Superior temporal gyrus (tissue), 1 donor: ENCODE results near the gene SLC35B2.

Source experiments
- DNase-seq: peaks from one replicate; pipeline ENCODE4 v3.0.0-alpha.2; 2016; ENCODE audit errors: extremely low spot score

The SLC35B2 gene

GRCh38 chr6:44286285-44286565 lies 28.9 kb upstream of the SLC35B2 start:
- DNase-seq, result no peak

- no peak for DNase-seq
Observed at GRCh38 chr6:44285552-44286284, 28.4 kb upstream of the SLC35B2 start.

GRCh38 chr6:44284867-44285266 lies 27.5 kb upstream of the SLC35B2 start:
- no peak for DNase-seq

GRCh38 chr6:44284121-44284520 lies 26.8 kb upstream of the SLC35B2 start:
- peak; percentile 42 for DNase-seq

- DNase-seq, result peak; percentile 39
Observed at GRCh38 chr6:44278774-44279697, 21.7 kb upstream of the SLC35B2 start.

GRCh38 chr6:44278315-44278714 lies 21.0 kb upstream of the SLC35B2 start:
- DNase-seq, result no peak

- no peak for DNase-seq
Observed at GRCh38 chr6:44277763-44278162, 20.4 kb upstream of the SLC35B2 start.

- DNase-seq, result no peak
Observed at GRCh38 chr6:44276667-44277640, 19.6 kb upstream of the SLC35B2 start.

- no peak for DNase-seq
Observed at GRCh38 chr6:44275749-44276648, 18.7 kb upstream of the SLC35B2 start.

GRCh38 chr6:44275271-44275748 lies 18.0 kb upstream of the SLC35B2 start:
- DNase-seq, result no peak

- no peak for DNase-seq
Observed at GRCh38 chr6:44273617-44274016, 16.3 kb upstream of the SLC35B2 start.

- DNase-seq, result no peak
Observed at GRCh38 chr6:44272999-44273566, 15.8 kb upstream of the SLC35B2 start.

GRCh38 chr6:44272529-44272928 lies 15.2 kb upstream of the SLC35B2 start:
- DNase-seq, result no peak

GRCh38 chr6:44271914-44272313 lies 14.6 kb upstream of the SLC35B2 start:
- no peak for DNase-seq

- DNase-seq, result no peak
Observed at GRCh38 chr6:44271406-44271723, 14.0 kb upstream of the SLC35B2 start.

GRCh38 chr6:44270526-44271405 lies 13.4 kb upstream of the SLC35B2 start:
- DNase-seq, result no peak

GRCh38 chr6:44269921-44270525 lies 12.7 kb upstream of the SLC35B2 start, which contains the start of gene TMEM151B:
TMEM151B (plus strand) TSS chr6:44270450; CDS start chr6:44270743, 293 bp downstream.
- DNase-seq, result no peak

- no peak for DNase-seq
Observed at GRCh38 chr6:44269178-44269920, 12.0 kb upstream of the SLC35B2 start.
